AG10803 (cell line): Measurements from ENCODE around the gene HOXA1.

Source experiments
- DNase-seq: peaks from one replicate; pipeline ENCODE4 v3.0.0; 2010; ENCODE audit warnings: low read depth
- H3K4me3 ChIP-seq: 2 replicates; pipeline ENCODE4 v1.5.1; 2011; ENCODE audit warnings: mild to moderate bottlenecking, low read length, control low read depth
- CTCF ChIP-seq: conservative IDR thresholded peaks from 2 replicates; pipeline ENCODE4 v1.5.1; 2011; ENCODE audit warnings: mild to moderate bottlenecking, low read length, control low read depth, inconsistent platforms

The HOXA1 gene

DNA sequence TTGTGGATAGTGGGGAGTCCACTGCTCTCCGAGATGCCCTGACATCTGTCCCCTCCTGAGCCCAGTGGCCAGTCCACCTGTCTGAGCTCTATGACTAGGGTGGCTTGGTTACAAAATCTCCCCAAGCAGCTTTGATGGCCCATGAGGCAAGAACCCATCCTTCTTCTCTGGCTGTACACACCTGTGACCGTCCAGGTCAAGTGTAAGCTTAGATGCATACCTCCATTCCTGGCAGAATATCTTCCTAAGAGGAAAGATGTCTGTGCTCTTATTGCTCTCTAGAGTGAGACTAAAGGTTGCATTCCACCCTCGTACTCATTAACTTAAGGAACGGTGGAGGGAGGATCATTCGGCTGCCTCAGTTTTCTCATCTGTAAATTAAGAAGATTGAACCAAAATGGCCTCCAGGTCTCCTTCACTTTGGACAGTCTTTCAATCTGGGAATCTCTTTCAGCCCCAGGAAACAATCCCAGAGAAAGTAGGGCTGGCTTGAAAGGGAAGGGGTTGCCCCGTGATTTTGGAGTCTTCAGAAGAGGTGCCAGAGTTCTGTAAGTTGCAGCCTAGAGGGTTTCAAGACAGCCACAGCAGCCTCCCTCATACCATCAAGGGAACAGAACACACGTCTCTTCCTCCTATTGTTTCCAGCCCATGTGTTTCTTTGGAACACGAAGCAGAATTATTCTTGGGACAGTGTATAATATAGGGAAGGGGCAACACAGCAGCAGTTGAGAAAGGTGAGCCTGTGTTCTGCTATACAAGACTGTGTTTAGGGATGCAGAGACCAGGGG lies 29.3 kb upstream of the HOXA1 start:
- no peak for DNase-seq
- H3K4me3 ChIP-seq = no peak overlapping the region
- no peak for TF ChIP-seq CTCF

DNA sequence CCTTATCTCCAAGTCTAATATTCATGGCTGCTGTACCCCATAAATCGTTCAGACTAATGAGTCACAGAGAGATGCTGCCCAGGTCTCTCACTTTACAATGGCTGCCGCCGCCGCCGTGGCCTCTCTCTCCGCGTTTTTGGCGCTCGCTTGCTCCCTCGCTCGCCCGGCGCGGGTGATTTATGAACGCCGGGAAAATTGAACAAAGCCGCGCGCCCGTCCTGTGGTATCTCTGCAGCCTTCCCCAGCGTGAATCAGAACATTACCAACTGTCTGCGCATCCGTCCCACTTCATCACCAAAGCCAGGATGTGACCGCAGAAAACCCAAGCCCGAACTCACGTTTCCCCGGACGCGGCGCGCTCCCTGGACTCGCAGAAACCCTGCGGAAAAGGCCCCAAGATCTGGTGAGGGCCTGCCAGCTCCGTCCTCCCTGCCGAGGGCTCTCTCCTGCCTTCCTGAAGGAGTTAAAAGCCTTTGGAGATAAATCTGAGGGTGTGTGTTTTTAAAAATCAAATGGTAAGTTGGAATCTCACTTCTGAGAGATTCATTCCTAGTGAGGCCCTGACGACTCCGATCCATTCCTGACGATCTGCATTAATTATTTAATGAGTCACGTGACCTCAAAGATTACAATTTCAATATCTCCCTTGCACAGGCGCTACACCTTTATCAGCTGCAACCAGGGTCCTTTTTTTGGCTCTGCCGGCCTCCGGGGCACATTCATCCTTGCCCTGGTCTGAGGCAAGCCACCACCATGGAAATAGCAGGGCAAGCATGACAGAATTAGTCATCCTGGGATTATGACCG lies 28.5 kb upstream of the HOXA1 start:
- DNase-seq = peak; percentile 50
- no peak overlapping the region for H3K4me3 ChIP-seq
- no peak for TF ChIP-seq CTCF

- no peak for TF ChIP-seq CTCF
- H3K4me3 ChIP-seq = no peak overlapping the region
- DNase-seq = no peak
Measured at GRCh38 chr7:27123477-27124053, 27.8 kb upstream of the HOXA1 start.

GRCh38 chr7:27123007-27123476 lies 27.2 kb upstream of the HOXA1 start:
- no peak overlapping the region for H3K4me3 ChIP-seq
- TF ChIP-seq CTCF = no peak
- no peak for DNase-seq

GRCh38 chr7:27122077-27122910 lies 26.5 kb upstream of the HOXA1 start:
- TF ChIP-seq CTCF = no peak
- H3K4me3 ChIP-seq = no peak overlapping the region
- no peak for DNase-seq

- H3K4me3 ChIP-seq = no peak overlapping the region
- no peak for DNase-seq
- TF ChIP-seq CTCF = no peak
Measured at GRCh38 chr7:27121684-27122076, 25.9 kb upstream of the HOXA1 start.
